IPS-15b (cell line): ENCODE measurements around the gene BMAL1.

Source experiments
- H3K27me3 ChIP-seq: one replicate; pipeline ENCODE4 v1.6.1; 2013; ENCODE audit warnings: low read length; ENCODE audit not compliant: control insufficient read depth, insufficient read depth
- H3K36me3 ChIP-seq: one replicate; pipeline ENCODE4 v1.6.1; 2013; ENCODE audit warnings: low read length; ENCODE audit not compliant: control insufficient read depth, insufficient read depth
- H3K4me1 ChIP-seq: one replicate; pipeline ENCODE4 v1.6.1; 2013; ENCODE audit warnings: mild to moderate bottlenecking, low read length; ENCODE audit not compliant: control insufficient read depth, insufficient read depth
- H3K4me3 ChIP-seq: one replicate; pipeline ENCODE4 v1.5.1; 2013; ENCODE audit warnings: low read depth, low read length
- H3K9ac ChIP-seq: one replicate; pipeline ENCODE4 v1.6.1; 2013; ENCODE audit warnings: low read depth, mild to moderate bottlenecking, low read length
- H3K9me3 ChIP-seq: one replicate; pipeline ENCODE4 v1.6.1; 2013; ENCODE audit warnings: mild to moderate bottlenecking, low read length; ENCODE audit not compliant: control insufficient read depth, insufficient read depth

Gene BMAL1

GRCh38 chr11:13311570-13311969 is 34.0 kb downstream of the BMAL1 start:
- H3K36me3 ChIP-seq, result no peaks in the 10 kb centered on the region
- peaks cover 11% of the 10 kb centered on the region for H3K4me1 ChIP-seq
- H3K4me3 ChIP-seq, result no peak overlapping the region
- no peaks in the 10 kb centered on the region for H3K9me3 ChIP-seq
- no peaks in the 10 kb centered on the region for H3K27me3 ChIP-seq
- H3K9ac ChIP-seq, result no peak overlapping the region

GRCh38 chr11:13313005-13313819 is 35.6 kb downstream of the BMAL1 start:
- Histone ChIP-seq H3K27me3 (no peaks in the 10 kb centered on the region), H3K4me3 (no peak overlapping the region), H3K36me3 (no peaks in the 10 kb centered on the region), H3K4me1 (peaks cover 11% of the 10 kb centered on the region), H3K9ac (no peak overlapping the region), H3K9me3 (no peaks in the 10 kb centered on the region)

GRCh38 chr11:13314676-13315394 is 37.2 kb downstream of the BMAL1 start:
- Histone ChIP-seq H3K36me3 (no peaks in the 10 kb centered on the region), H3K4me3 (no peak overlapping the region), H3K4me1 (peaks cover 11% of the 10 kb centered on the region), H3K9me3 (no peaks in the 10 kb centered on the region), H3K27me3 (no peaks in the 10 kb centered on the region), H3K9ac (no peak overlapping the region)

- Histone ChIP-seq H3K36me3 (no peaks in the 10 kb centered on the region), H3K9me3 (no peaks in the 10 kb centered on the region), H3K4me3 (no peak overlapping the region), H3K27me3 (no peaks in the 10 kb centered on the region), H3K9ac (no peak overlapping the region), H3K4me1 (peaks cover 11% of the 10 kb centered on the region)
Measured at GRCh38 chr11:13315517-13316432, 38.2 kb downstream of the BMAL1 start.

GRCh38 chr11:13316528-13316961 is 39.0 kb downstream of the BMAL1 start:
- Histone ChIP-seq H3K27me3 (no peaks in the 10 kb centered on the region), H3K4me3 (no peak overlapping the region), H3K36me3 (no peaks in the 10 kb centered on the region), H3K4me1 (peaks cover 11% of the 10 kb centered on the region), H3K9ac (no peak overlapping the region), H3K9me3 (no peaks in the 10 kb centered on the region)

- peaks cover 11% of the 10 kb centered on the region for H3K4me1 ChIP-seq
- no peaks in the 10 kb centered on the region for H3K36me3 ChIP-seq
- no peak overlapping the region for H3K4me3 ChIP-seq
- no peaks in the 10 kb centered on the region for H3K9me3 ChIP-seq
- no peak overlapping the region for H3K9ac ChIP-seq
- H3K27me3 ChIP-seq, result no peaks in the 10 kb centered on the region
Measured at GRCh38 chr11:13317293-13318080, 39.9 kb downstream of the BMAL1 start.

- Histone ChIP-seq H3K9me3 (no peaks in the 10 kb centered on the region), H3K36me3 (no peaks in the 10 kb centered on the region), H3K4me1 (peaks cover 5% of the 10 kb centered on the region), H3K9ac (no peak overlapping the region), H3K27me3 (no peaks in the 10 kb centered on the region), H3K4me3 (no peak overlapping the region)
Measured at GRCh38 chr11:13318498-13319295, 41.1 kb downstream of the BMAL1 start.

GRCh38 chr11:13320688-13321087 is 43.1 kb downstream of the BMAL1 start:
- Histone ChIP-seq H3K4me1 (no peaks in the 10 kb centered on the region), H3K9me3 (no peaks in the 10 kb centered on the region), H3K36me3 (no peaks in the 10 kb centered on the region), H3K9ac (no peak overlapping the region), H3K27me3 (no peaks in the 10 kb centered on the region), H3K4me3 (no peak overlapping the region)

- Histone ChIP-seq H3K9ac (no peak overlapping the region), H3K27me3 (no peaks in the 10 kb centered on the region), H3K36me3 (no peaks in the 10 kb centered on the region), H3K9me3 (no peaks in the 10 kb centered on the region), H3K4me1 (no peaks in the 10 kb centered on the region), H3K4me3 (no peak overlapping the region)
Measured at GRCh38 chr11:13321431-13321830, 43.8 kb downstream of the BMAL1 start.

GRCh38 chr11:13324141-13324540 is 46.6 kb downstream of the BMAL1 start:
- Histone ChIP-seq H3K27me3 (no peaks in the 10 kb centered on the region), H3K9ac (no peak overlapping the region), H3K36me3 (no peaks in the 10 kb centered on the region), H3K4me1 (no peaks in the 10 kb centered on the region), H3K9me3 (no peaks in the 10 kb centered on the region), H3K4me3 (no peak overlapping the region)
